Esophagus (tissue), 2 donors: Measurements from ENCODE around the gene CCNQ. TPM values are rescaled to one million over a fixed set of nuclear protein-coding genes. Genes with fewer than 3 reads are reported as not detected.

ENCODE experiments used
- H3K27ac ChIP-seq, 2 donors: one replicate each; pipeline ENCODE4 v1.5.1; 2013; ENCODE audit warnings: low read depth in 2 of 2, mild to moderate bottlenecking in 2 of 2, inconsistent platforms in 1 of 2, low read length in 1 of 2, moderate library complexity in 1 of 2
- H3K27me3 ChIP-seq, 2 donors: one replicate each; pipeline ENCODE4 v1.6.1; 2013; ENCODE audit warnings: low read length in 2 of 2, control low read depth in 1 of 2, mild to moderate bottlenecking in 1 of 2; ENCODE audit not compliant: insufficient read depth in 2 of 2, control insufficient read depth in 1 of 2
- H3K36me3 ChIP-seq, 2 donors: one replicate each; pipeline ENCODE4 v1.6.1; 2013; ENCODE audit warnings: low read length in 1 of 2; ENCODE audit not compliant: control insufficient read depth in 2 of 2, insufficient read depth in 2 of 2
- H3K4me1 ChIP-seq, 2 donors: one replicate each; pipeline ENCODE4 v1.6.1; 2013; ENCODE audit warnings: low read length in 1 of 2; ENCODE audit not compliant: control insufficient read depth in 2 of 2, insufficient read depth in 2 of 2
- H3K4me3 ChIP-seq, 2 donors: one replicate each; pipeline ENCODE4 v1.5.1; 2013; ENCODE audit warnings: low read length in 2 of 2, mild to moderate bottlenecking in 2 of 2, low read depth in 1 of 2, moderate library complexity in 1 of 2
- H3K9me3 ChIP-seq, 2 donors: one replicate each; pipeline ENCODE4 v1.6.1; 2013; ENCODE audit warnings: mild to moderate bottlenecking in 2 of 2, low read depth in 1 of 2, low read length in 1 of 2, moderate library complexity in 1 of 2; ENCODE audit not compliant: control insufficient read depth in 2 of 2, insufficient read depth in 1 of 2
- WGBS, 2 donors: extraction: QIAGEN DNeasy Blood & Tissue Kit; methylation state at CpG; one replicate each; pipeline ENCODE4 v1.1.7; 2013; 5-methylcytosine and 5-hydroxymethylcytosine counted together
- polyA plus RNA-seq, 2 donors: library from polyadenylated mRNA; stranded (reverse); fragments of 200-250 nt; gene quantifications; one replicate each; pipeline ENCODE4 v1.2.3, GENCODE V29; 2013
- donor health status: healthy with polysubstance abuse.
- donor health status: Bipolar disorder and iron deficiency.

CCNQ gene
- polyA plus RNA-seq, 2 donors, result 20.1 to 24.7 TPM

- Histone ChIP-seq H3K4me3 (no peak overlapping the region), H3K27me3 (peaks cover 0 to 19% of the 10 kb centered on the region in 2 donors), H3K27ac (no peak overlapping the region), H3K9me3 (no peaks in the 10 kb centered on the region), H3K4me1 (peaks cover 0 to 2% of the 10 kb centered on the region in 2 donors), H3K36me3 (no peaks in the 10 kb centered on the region)
- WGBS, 2 donors, result 2 to 29% methylated on average over 42 to 48 of the region's 48 CpGs
Measured at GRCh38 chrX:153642655-153643430, 43.9 kb upstream of the CCNQ start.

GRCh38 chrX:153642051-153642654 lies 43.2 kb upstream of the CCNQ start:
- Histone ChIP-seq H3K27ac (no peak overlapping the region), H3K4me3 (no peak overlapping the region), H3K36me3 (no peaks in the 10 kb centered on the region), H3K9me3 (no peaks in the 10 kb centered on the region), H3K27me3 (peaks cover 0 to 14% of the 10 kb centered on the region in 2 donors), H3K4me1 (peaks cover 0 to 2% of the 10 kb centered on the region in 2 donors)
- 1 to 23% methylated on average over 35 to 59 of the region's 62 CpGs for WGBS, 2 donors

GRCh38 chrX:153641627-153642026 lies 42.7 kb upstream of the CCNQ start:
- 11 to 36% methylated on average over 8 of the region's 8 CpGs for whole genome bisulfite sequencing, 2 donors
- no peaks in the 10 kb centered on the region for H3K36me3 ChIP-seq
- H3K27me3 ChIP-seq, result peaks cover 0 to 14% of the 10 kb centered on the region in 2 donors
- no peak overlapping the region for H3K27ac ChIP-seq
- no peaks in the 10 kb centered on the region for H3K9me3 ChIP-seq
- peaks cover 0 to 2% of the 10 kb centered on the region in 2 donors for H3K4me1 ChIP-seq
- no peak overlapping the region for H3K4me3 ChIP-seq

GRCh38 chrX:153640736-153641575 lies 42.0 kb upstream of the CCNQ start:
- H3K27ac ChIP-seq, result no peak overlapping the region
- 52 to 62% methylated on average over 26 of the region's 26 CpGs for WGBS, 2 donors

DNA sequence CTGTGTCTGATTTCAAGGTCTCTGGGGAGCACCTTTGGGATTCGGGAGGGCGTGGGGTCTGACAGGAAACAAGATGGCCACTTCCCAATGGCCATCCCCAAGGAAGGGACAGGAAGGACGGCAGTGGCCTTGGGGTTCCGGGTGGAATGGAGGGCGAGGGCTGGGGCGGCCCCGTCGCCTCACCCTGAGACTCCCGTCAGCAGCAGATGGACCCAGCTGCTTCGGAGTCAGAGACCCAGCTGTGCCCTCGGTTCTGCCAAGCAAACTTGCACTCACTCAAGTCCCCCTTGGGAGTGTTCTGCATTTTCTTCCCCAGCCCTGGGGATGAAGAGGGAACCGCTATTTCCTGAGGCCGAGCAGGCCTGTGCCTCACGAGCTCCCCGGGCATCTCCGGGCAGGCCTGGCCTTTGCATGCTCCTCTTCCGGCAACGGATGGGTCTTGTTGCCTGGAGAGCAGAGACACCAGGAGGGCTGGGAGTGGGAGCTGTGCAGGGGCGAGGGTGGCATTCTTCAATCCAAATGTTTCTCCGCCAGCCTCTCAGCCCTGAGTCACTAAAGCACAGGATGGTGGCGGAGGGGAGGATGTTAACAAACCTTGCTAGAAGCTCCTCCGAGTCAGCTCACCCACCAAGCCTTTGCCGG lies 41.2 kb upstream of the CCNQ start:
- 80 to 82% methylated on average over 23 of the region's 23 CpGs for WGBS, 2 donors
- Histone ChIP-seq H3K36me3 (no peaks in the 10 kb centered on the region), H3K4me3 (no peak overlapping the region), H3K4me1 (no peaks in the 10 kb centered on the region), H3K9me3 (no peaks in the 10 kb centered on the region), H3K27ac (no peak overlapping the region), H3K27me3 (peaks cover 0 to 14% of the 10 kb centered on the region in 2 donors)

More at GRCh38 chrX:153640736-153641575, 42.0 kb upstream of the CCNQ start:
- H3K4me1 ChIP-seq, result peaks cover 0 to under 1% of the 10 kb centered on the region in 2 donors
- no peak overlapping the region for H3K4me3 ChIP-seq
- no peaks in the 10 kb centered on the region for H3K36me3 ChIP-seq
- H3K27me3 ChIP-seq, result peaks cover 0 to 14% of the 10 kb centered on the region in 2 donors
- no peaks in the 10 kb centered on the region for H3K9me3 ChIP-seq

DNA sequence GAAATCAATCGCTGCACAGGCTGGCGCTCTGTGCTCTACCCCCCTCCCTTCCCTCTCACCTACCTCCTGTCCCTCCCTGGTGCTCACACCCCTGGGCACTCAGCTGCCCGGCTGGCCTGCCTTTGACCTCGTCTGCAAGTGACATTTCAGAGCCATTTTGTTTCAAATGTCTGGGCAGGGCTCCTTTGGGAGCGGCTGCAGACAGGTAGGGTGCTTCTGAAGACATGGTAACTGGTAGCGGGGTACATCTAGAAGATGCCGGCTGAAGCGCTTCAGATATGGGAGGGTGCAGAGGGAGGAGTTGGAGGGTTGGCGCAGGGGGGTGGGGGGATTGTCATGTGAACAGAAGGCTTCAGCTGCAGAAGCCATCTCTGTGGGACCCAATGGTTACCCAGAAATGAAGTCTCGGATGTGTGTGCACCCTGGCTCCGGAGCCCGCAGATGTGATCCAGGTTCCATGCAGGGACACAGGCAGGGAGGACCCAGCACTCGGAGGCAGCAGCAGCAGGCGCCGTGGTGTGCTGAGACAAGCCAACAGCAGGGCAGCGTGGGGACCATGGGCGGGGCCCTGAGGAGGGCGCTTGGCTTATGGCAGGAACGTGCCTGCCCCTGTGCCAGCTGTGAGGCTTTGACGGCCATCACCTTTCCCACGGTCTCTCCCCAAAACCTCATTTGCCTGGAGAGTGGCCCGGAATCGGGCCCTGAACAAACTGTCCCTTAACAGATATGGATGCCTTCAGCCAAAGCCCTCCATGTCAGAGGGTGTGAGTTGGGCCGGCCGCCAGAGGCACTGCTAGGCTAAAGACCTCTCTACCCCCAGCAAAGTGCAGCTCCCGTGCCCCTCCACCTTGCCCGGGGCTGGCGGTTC lies 40.5 kb upstream of the CCNQ start:
- Histone ChIP-seq H3K27ac (no peak overlapping the region), H3K4me1 (no peaks in the 10 kb centered on the region), H3K27me3 (peaks cover 0 to 10% of the 10 kb centered on the region in 2 donors), H3K4me3 (no peak overlapping the region), H3K9me3 (no peaks in the 10 kb centered on the region), H3K36me3 (no peaks in the 10 kb centered on the region)
- whole genome bisulfite sequencing, 2 donors, result 64 to 69% methylated on average over 26 to 28 of the region's 28 CpGs

GRCh38 chrX:153638436-153639176 lies 39.7 kb upstream of the CCNQ start:
- Histone ChIP-seq H3K4me3 (no peak overlapping the region), H3K9me3 (no peaks in the 10 kb centered on the region), H3K27ac (no peak overlapping the region), H3K27me3 (peaks cover 0 to 8% of the 10 kb centered on the region in 2 donors), H3K4me1 (no peaks in the 10 kb centered on the region), H3K36me3 (no peaks in the 10 kb centered on the region)
- 53 to 73% methylated on average over 19 to 20 of the region's 20 CpGs for WGBS, 2 donors

- H3K27ac ChIP-seq, result no peak overlapping the region
- 62 to 64% methylated on average over 5 to 6 of the region's 6 CpGs for WGBS, 2 donors
- H3K4me1 ChIP-seq, result no peaks in the 10 kb centered on the region
- no peaks in the 10 kb centered on the region for H3K9me3 ChIP-seq
- no peak overlapping the region for H3K4me3 ChIP-seq
- peaks cover 0 to 3% of the 10 kb centered on the region in 2 donors for H3K27me3 ChIP-seq
- H3K36me3 ChIP-seq, result no peaks in the 10 kb centered on the region
Measured at GRCh38 chrX:153638041-153638371, 39.1 kb upstream of the CCNQ start.
